LNCaP clone FGC (cell line): ENCODE results near the gene SEPTIN8.

ENCODE experiments used
- DNase-seq: peaks from one replicate; pipeline ENCODE4 v3.0.0-alpha.2; 2011; ENCODE audit warnings: low read depth
- H3K4me3 ChIP-seq: 2 replicates; pipeline ENCODE4 v1.5.1; 2011; ENCODE audit warnings: mild to moderate bottlenecking, low read depth, low read length, control low read depth
- TF ChIP-seq, protein P1 (sequence below): IDR thresholded peaks from 2 replicates; pipeline ENCODE4 v1.5.1; 2012; ENCODE audit warnings: mild to moderate bottlenecking; ENCODE audit not compliant: control insufficient read depth, insufficient read depth; ENCODE audit errors: extremely low read depth

SEPTIN8 gene

DNA sequence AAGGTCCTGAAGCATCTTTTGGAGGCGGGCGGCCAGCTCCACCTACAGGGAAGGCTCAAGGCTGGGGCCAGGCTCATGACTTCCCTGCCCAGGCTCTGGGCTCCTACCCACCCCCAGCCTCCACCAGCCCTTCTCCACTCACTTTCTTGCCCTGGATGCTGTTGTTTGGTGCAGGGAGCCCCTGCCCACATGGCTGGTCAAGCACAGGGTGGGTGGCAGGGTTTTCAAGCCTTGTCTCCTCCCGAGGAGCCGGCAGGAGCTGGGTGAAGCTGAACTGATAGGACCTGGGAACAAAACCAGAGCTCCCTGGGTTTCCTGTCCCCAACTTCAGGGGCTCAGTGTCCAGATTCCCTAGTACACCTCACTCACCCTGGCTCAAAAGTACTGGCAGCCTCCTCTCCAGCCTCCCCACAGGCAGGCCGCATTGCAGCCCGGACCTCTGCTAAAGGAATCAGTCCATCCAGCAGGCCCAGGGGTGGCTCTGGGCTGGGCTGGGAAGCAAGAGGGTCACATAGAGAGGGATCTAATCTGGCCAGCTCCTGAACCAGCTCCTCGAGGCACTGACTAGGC lies 46.5 kb upstream of the SEPTIN8 start:
- TF ChIP-seq, protein P1, sequence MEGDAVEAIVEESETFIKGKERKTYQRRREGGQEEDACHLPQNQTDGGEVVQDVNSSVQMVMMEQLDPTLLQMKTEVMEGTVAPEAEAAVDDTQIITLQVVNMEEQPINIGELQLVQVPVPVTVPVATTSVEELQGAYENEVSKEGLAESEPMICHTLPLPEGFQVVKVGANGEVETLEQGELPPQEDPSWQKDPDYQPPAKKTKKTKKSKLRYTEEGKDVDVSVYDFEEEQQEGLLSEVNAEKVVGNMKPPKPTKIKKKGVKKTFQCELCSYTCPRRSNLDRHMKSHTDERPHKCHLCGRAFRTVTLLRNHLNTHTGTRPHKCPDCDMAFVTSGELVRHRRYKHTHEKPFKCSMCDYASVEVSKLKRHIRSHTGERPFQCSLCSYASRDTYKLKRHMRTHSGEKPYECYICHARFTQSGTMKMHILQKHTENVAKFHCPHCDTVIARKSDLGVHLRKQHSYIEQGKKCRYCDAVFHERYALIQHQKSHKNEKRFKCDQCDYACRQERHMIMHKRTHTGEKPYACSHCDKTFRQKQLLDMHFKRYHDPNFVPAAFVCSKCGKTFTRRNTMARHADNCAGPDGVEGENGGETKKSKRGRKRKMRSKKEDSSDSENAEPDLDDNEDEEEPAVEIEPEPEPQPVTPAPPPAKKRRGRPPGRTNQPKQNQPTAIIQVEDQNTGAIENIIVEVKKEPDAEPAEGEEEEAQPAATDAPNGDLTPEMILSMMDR, result no peak
- no peak for DNase-seq
- no peak overlapping the region for H3K4me3 ChIP-seq

GRCh38 chr5:132822650-132823480 lies 45.8 kb upstream of the SEPTIN8 start:
- no peak overlapping the region for H3K4me3 ChIP-seq
- DNase-seq, result no peak
- TF ChIP-seq, protein P1, result no peak

DNA sequence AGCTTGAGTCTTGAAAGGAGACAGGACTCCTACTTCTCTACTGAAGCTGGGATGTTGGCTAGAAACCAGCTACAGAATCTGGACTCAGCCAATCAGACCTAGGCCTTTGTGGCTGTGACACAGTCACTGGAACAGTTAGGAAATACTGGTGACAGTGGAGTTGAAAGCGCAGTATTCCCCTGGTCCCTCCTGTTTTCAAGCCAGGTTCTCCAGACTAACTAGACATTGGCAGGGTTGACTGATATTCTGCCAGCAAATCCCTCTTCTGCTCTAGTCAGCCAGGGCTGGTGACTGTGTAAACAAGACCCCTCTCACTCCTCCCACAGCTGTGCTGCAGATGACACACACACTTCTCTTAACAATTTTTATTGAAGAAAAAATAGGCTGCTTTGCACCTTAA lies 44.8 kb upstream of the SEPTIN8 start:
- no peak overlapping the region for H3K4me3 ChIP-seq
- TF ChIP-seq, protein P1, result no peak
- DNase-seq, result no peak

GRCh38 chr5:132821350-132821749 lies 44.3 kb upstream of the SEPTIN8 start:
- TF ChIP-seq, protein P1, result no peak
- no peak for DNase-seq
- H3K4me3 ChIP-seq, result no peak overlapping the region

DNA sequence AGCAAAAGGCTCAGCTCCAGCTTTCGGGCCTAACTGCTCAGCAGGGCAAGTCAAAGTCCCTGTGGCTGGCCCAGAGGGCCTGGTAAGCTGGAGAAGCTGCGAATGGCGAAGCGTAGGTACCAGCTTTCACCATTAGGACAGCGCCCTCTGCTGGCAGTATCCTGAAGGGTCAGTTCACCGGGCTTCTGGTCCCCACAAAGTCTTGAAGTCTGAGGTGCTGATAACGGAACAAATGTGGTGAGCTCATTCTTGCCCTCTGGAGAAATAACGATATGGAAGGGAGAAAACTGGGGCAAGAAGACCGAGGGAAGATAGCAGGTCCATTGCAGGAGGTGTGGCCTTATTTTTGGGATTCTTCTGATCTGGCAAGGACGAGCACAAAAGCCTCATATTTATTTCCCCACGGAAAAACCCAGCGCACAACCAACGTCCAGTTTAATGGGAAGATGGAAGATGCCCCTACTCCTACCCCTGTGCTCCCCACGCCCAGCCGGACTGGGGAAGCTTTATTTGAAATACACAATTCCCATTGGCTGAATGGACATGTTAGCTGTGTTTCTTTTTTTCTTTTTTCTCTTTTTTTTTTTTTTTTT lies 43.2 kb upstream of the SEPTIN8 start:
- TF ChIP-seq, protein P1, result peak; percentile 84
- DNase-seq, result no peak
- no peak overlapping the region for H3K4me3 ChIP-seq

DNA sequence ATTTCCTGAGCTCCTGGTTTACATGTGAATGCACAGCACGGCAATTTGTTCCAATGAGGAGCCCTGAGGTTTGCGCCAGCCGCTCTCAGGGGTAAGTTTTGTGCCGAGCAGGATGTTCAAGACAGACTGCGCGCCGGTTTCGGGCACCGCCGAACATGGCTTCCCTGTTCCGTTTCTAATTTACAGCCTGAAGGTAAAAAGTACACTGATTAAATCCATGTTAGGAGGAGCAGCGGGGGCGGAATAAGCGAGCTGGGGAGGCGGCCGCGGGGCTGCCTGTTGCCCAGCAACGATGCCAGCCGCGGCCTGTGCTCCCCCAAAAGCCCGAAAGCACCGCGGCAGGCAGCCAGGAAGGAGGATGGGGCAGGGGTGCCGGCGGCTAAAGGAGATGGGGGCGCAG lies 42.4 kb upstream of the SEPTIN8 start:
- TF ChIP-seq, protein P1, result no peak
- H3K4me3 ChIP-seq, result no peak overlapping the region
- DNase-seq, result no peak
